Measurements from ENCODE around the gene P2RY6.

- TF ChIP-seq, protein P1, sequence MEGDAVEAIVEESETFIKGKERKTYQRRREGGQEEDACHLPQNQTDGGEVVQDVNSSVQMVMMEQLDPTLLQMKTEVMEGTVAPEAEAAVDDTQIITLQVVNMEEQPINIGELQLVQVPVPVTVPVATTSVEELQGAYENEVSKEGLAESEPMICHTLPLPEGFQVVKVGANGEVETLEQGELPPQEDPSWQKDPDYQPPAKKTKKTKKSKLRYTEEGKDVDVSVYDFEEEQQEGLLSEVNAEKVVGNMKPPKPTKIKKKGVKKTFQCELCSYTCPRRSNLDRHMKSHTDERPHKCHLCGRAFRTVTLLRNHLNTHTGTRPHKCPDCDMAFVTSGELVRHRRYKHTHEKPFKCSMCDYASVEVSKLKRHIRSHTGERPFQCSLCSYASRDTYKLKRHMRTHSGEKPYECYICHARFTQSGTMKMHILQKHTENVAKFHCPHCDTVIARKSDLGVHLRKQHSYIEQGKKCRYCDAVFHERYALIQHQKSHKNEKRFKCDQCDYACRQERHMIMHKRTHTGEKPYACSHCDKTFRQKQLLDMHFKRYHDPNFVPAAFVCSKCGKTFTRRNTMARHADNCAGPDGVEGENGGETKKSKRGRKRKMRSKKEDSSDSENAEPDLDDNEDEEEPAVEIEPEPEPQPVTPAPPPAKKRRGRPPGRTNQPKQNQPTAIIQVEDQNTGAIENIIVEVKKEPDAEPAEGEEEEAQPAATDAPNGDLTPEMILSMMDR (IDR thresholded peaks at IDR 0.05), result no peak
- TF ChIP-seq POLR2A (IDR thresholded peaks at IDR 0.05), result no peak
Measured at GRCh38 chr11:73259406-73260126, 12.6 kb upstream of the P2RY6 start.
